ENCODE measurements around the gene PCDH12.
"Not testable (repeated sequence)": the region's sequence is repeated elsewhere in the genome, so short reads cannot be mapped to it uniquely, and the experiment has no call there.

Gene PCDH12

GRCh38 chr5:141933151-141933550 is 24.9 kb downstream of the PCDH12 start:
- H3K27me3 ChIP-seq (ENCODE audit: control insufficient read depth, insufficient read depth, low read length) = no peaks in the 10 kb centered on the region
- no peak overlapping the region for H3K4me2 ChIP-seq (ENCODE audit: low read length)
- H3K4me1 ChIP-seq (ENCODE audit: control insufficient read depth, insufficient read depth, low read length) = no peaks in the 10 kb centered on the region
- H3K36me3 ChIP-seq (ENCODE audit: insufficient read depth, low read length) = peaks cover 88% of the 10 kb centered on the region
- H3K9me3 ChIP-seq (replicated peaks; ENCODE audit: low read length) = no peaks in the 10 kb centered on the region
- H3K4me3 ChIP-seq (ENCODE audit: low read length) = no peak overlapping the region
- H3K9ac ChIP-seq (ENCODE audit: low read depth, low read length) = no peak overlapping the region

- Histone ChIP-seq H3K9ac (ENCODE audit: low read depth, low read length) (no peak overlapping the region), H3K36me3 (ENCODE audit: insufficient read depth, low read length) (peaks cover 90% of the 10 kb centered on the region), H3K4me1 (ENCODE audit: control insufficient read depth, insufficient read depth, low read length) (no peaks in the 10 kb centered on the region), H3K4me2 (ENCODE audit: low read length) (no peak overlapping the region), H3K27me3 (ENCODE audit: control insufficient read depth, insufficient read depth, low read length) (no peaks in the 10 kb centered on the region), H3K9me3 (replicated peaks; ENCODE audit: low read length) (no peaks in the 10 kb centered on the region), H3K4me3 (ENCODE audit: low read length) (no peak overlapping the region)
Observed at GRCh38 chr5:141931694-141932093, 26.3 kb downstream of the PCDH12 start.

- Histone ChIP-seq H3K4me2 (ENCODE audit: low read length) (no peak overlapping the region), H3K9me3 (replicated peaks; ENCODE audit: low read length) (no peaks in the 10 kb centered on the region), H3K36me3 (ENCODE audit: insufficient read depth, low read length) (peaks cover 85% of the 10 kb centered on the region), H3K9ac (ENCODE audit: low read depth, low read length) (no peak overlapping the region), H3K4me1 (ENCODE audit: control insufficient read depth, insufficient read depth, low read length) (no peaks in the 10 kb centered on the region), H3K4me3 (ENCODE audit: low read length) (no peak overlapping the region), H3K27me3 (ENCODE audit: control insufficient read depth, insufficient read depth, low read length) (no peaks in the 10 kb centered on the region)
Observed at GRCh38 chr5:141929398-141930058, 28.5 kb downstream of the PCDH12 start.

- Histone ChIP-seq H3K9me3 (replicated peaks; ENCODE audit: low read length) (no peaks in the 10 kb centered on the region), H3K9ac (ENCODE audit: low read depth, low read length) (no peak overlapping the region), H3K4me1 (ENCODE audit: control insufficient read depth, insufficient read depth, low read length) (peaks cover 8% of the 10 kb centered on the region), H3K4me2 (ENCODE audit: low read length) (no peak overlapping the region), H3K27me3 (ENCODE audit: control insufficient read depth, insufficient read depth, low read length) (no peaks in the 10 kb centered on the region), H3K36me3 (ENCODE audit: insufficient read depth, low read length) (peaks cover 70% of the 10 kb centered on the region), H3K4me3 (ENCODE audit: low read length) (no peak overlapping the region)
Observed at GRCh38 chr5:141928051-141928450, 30.0 kb downstream of the PCDH12 start.

GRCh38 chr5:141926434-141926833 is 31.6 kb downstream of the PCDH12 start:
- Histone ChIP-seq H3K4me3 (ENCODE audit: low read length) (no peak overlapping the region), H3K9me3 (replicated peaks; ENCODE audit: low read length) (no peaks in the 10 kb centered on the region), H3K4me2 (ENCODE audit: low read length) (no peak overlapping the region), H3K4me1 (ENCODE audit: control insufficient read depth, insufficient read depth, low read length) (peaks cover 13% of the 10 kb centered on the region), H3K9ac (ENCODE audit: low read depth, low read length) (no peak overlapping the region), H3K36me3 (ENCODE audit: insufficient read depth, low read length) (peaks cover 56% of the 10 kb centered on the region), H3K27me3 (ENCODE audit: control insufficient read depth, insufficient read depth, low read length) (no peaks in the 10 kb centered on the region)

- Histone ChIP-seq H3K9me3 (replicated peaks; ENCODE audit: low read length) (no peaks in the 10 kb centered on the region), H3K9ac (ENCODE audit: low read depth, low read length) (peak within 1 kb of the TSS; percentile 95), H3K27me3 (ENCODE audit: control insufficient read depth, insufficient read depth, low read length) (no peaks in the 10 kb centered on the region), H3K36me3 (ENCODE audit: insufficient read depth, low read length) (peaks cover 30% of the 10 kb centered on the region), H3K4me1 (ENCODE audit: control insufficient read depth, insufficient read depth, low read length) (peaks cover 13% of the 10 kb centered on the region), H3K4me2 (ENCODE audit: low read length) (peak within 1 kb of the TSS; percentile 98), H3K4me3 (ENCODE audit: low read length) (peak within 1 kb of the TSS; percentile 80)
Observed at GRCh38 chr5:141923448-141924313, 34.3 kb downstream of the PCDH12 start, which contains the start of gene DELE1. Gene DELE1, plus strand, starts transcription at chr5:141923871. Its CDS starts 71 bp downstream, at chr5:141923942.

- peaks cover 24% of the 10 kb centered on the region for H3K36me3 ChIP-seq (ENCODE audit: insufficient read depth, low read length)
- H3K4me1 ChIP-seq (ENCODE audit: control insufficient read depth, insufficient read depth, low read length) = peaks cover 13% of the 10 kb centered on the region
- not testable (repeated sequence) for H3K9me3 ChIP-seq (replicated peaks; ENCODE audit: low read length); H3K27me3 ChIP-seq (ENCODE audit: control insufficient read depth, insufficient read depth, low read length)
- peak overlapping the region; percentile 95 for H3K9ac ChIP-seq (ENCODE audit: low read depth, low read length)
- peak overlapping the region; percentile 80 for H3K4me3 ChIP-seq (ENCODE audit: low read length)
- peak overlapping the region; percentile 98 for H3K4me2 ChIP-seq (ENCODE audit: low read length)
Observed at GRCh38 chr5:141922827-141923447, 35.1 kb downstream of the PCDH12 start.

GRCh38 chr5:141920771-141921170 is 37.2 kb downstream of the PCDH12 start:
- peaks cover 13% of the 10 kb centered on the region for H3K4me1 ChIP-seq (ENCODE audit: control insufficient read depth, insufficient read depth, low read length)
- H3K27me3 ChIP-seq (ENCODE audit: control insufficient read depth, insufficient read depth, low read length) = peaks cover 22% of the 10 kb centered on the region
- no peak overlapping the region for H3K4me2 ChIP-seq (ENCODE audit: low read length)
- no peaks in the 10 kb centered on the region for H3K9me3 ChIP-seq (replicated peaks; ENCODE audit: low read length)
- no peak overlapping the region for H3K9ac ChIP-seq (ENCODE audit: low read depth, low read length)
- no peak overlapping the region for H3K4me3 ChIP-seq (ENCODE audit: low read length)
- H3K36me3 ChIP-seq (ENCODE audit: insufficient read depth, low read length) = peaks cover 5% of the 10 kb centered on the region

GRCh38 chr5:141919218-141920119 is 38.5 kb downstream of the PCDH12 start:
- Histone ChIP-seq H3K36me3 (ENCODE audit: insufficient read depth, low read length) (no peaks in the 10 kb centered on the region), H3K4me3 (ENCODE audit: low read length) (no peak overlapping the region), H3K4me2 (ENCODE audit: low read length) (no peak overlapping the region)

GRCh38 chr5:141917760-141918159 is 40.2 kb downstream of the PCDH12 start:
- Histone ChIP-seq H3K9ac (ENCODE audit: low read depth, low read length) (no peak overlapping the region), H3K4me1 (ENCODE audit: control insufficient read depth, insufficient read depth, low read length) (peaks cover 2% of the 10 kb centered on the region), H3K4me2 (ENCODE audit: low read length) (no peak overlapping the region), H3K27me3 (ENCODE audit: control insufficient read depth, insufficient read depth, low read length) (peaks cover 50% of the 10 kb centered on the region), H3K9me3 (replicated peaks; ENCODE audit: low read length) (no peaks in the 10 kb centered on the region), H3K4me3 (ENCODE audit: low read length) (no peak overlapping the region), H3K36me3 (ENCODE audit: insufficient read depth, low read length) (no peaks in the 10 kb centered on the region)

More at GRCh38 chr5:141919218-141920119, 38.5 kb downstream of the PCDH12 start:
- Histone ChIP-seq H3K9ac (ENCODE audit: low read depth, low read length) (no peak overlapping the region), H3K27me3 (ENCODE audit: control insufficient read depth, insufficient read depth, low read length) (peaks cover 33% of the 10 kb centered on the region), H3K4me1 (ENCODE audit: control insufficient read depth, insufficient read depth, low read length) (peaks cover 13% of the 10 kb centered on the region), H3K9me3 (replicated peaks; ENCODE audit: low read length) (no peaks in the 10 kb centered on the region)

- H3K9ac ChIP-seq (ENCODE audit: low read depth, low read length) = no peak overlapping the region
- no peak overlapping the region for H3K4me3 ChIP-seq (ENCODE audit: low read length)
- H3K27me3 ChIP-seq (ENCODE audit: control insufficient read depth, insufficient read depth, low read length) = peaks cover 50% of the 10 kb centered on the region
- H3K9me3 ChIP-seq (replicated peaks; ENCODE audit: low read length) = no peaks in the 10 kb centered on the region
- no peak overlapping the region for H3K4me2 ChIP-seq (ENCODE audit: low read length)
- no peaks in the 10 kb centered on the region for H3K4me1 ChIP-seq (ENCODE audit: control insufficient read depth, insufficient read depth, low read length)
- no peaks in the 10 kb centered on the region for H3K36me3 ChIP-seq (ENCODE audit: insufficient read depth, low read length)
Observed at GRCh38 chr5:141916522-141916921, 41.5 kb downstream of the PCDH12 start.
